Dedifferentiated amniotic fluid mesenchymal stem cell (primary cell): ENCODE results near the gene PIK3R3.
"Not testable (repeated sequence)": the region's sequence is repeated elsewhere in the genome, so short reads cannot be mapped to it uniquely, and the experiment has no call there.

ENCODE experiments used
- DNase-seq: peaks from one replicate; pipeline ENCODE4 v3.0.0-alpha.2; 2016; ENCODE audit errors: extremely low spot score

Gene PIK3R3

GRCh38 chr1:46102769-46103476 lies 29.5 kb downstream of the PIK3R3 start:
- no peak for DNase-seq

GRCh38 chr1:46099215-46099614 lies 33.2 kb downstream of the PIK3R3 start:
- no peak for DNase-seq

GRCh38 chr1:46098027-46098712 lies 34.3 kb downstream of the PIK3R3 start:
- DNase-seq: no peak

- no peak for DNase-seq
Measured at GRCh38 chr1:46097149-46097472, 35.3 kb downstream of the PIK3R3 start.

GRCh38 chr1:46096269-46097148 lies 35.9 kb downstream of the PIK3R3 start:
- no peak for DNase-seq

- DNase-seq: not testable (repeated sequence)
Measured at GRCh38 chr1:46095110-46095509, 37.3 kb downstream of the PIK3R3 start.

GRCh38 chr1:46094471-46095005 lies 37.9 kb downstream of the PIK3R3 start:
- DNase-seq: no peak

- not testable (repeated sequence) for DNase-seq
Measured at GRCh38 chr1:46093832-46094231, 38.6 kb downstream of the PIK3R3 start.

GRCh38 chr1:46087891-46088290 lies 44.5 kb downstream of the PIK3R3 start:
- DNase-seq: no peak

- no peak for DNase-seq
Measured at GRCh38 chr1:46086576-46086975, 45.9 kb downstream of the PIK3R3 start.

GRCh38 chr1:46084553-46085451 lies 47.6 kb downstream of the PIK3R3 start:
- DNase-seq: no peak

GRCh38 chr1:46083579-46083978 lies 48.9 kb downstream of the PIK3R3 start:
- no peak for DNase-seq

GRCh38 chr1:46081619-46082018 lies 50.8 kb downstream of the PIK3R3 start:
- DNase-seq: no peak

- no peak for DNase-seq
Measured at GRCh38 chr1:46081206-46081605, 51.2 kb downstream of the PIK3R3 start.

GRCh38 chr1:46080257-46080656 lies 52.2 kb downstream of the PIK3R3 start:
- DNase-seq: no peak

GRCh38 chr1:46077644-46078043 lies 54.8 kb downstream of the PIK3R3 start:
- DNase-seq: no peak

- DNase-seq: no peak
Measured at GRCh38 chr1:46076343-46076742, 56.1 kb downstream of the PIK3R3 start.

- no peak for DNase-seq
Measured at GRCh38 chr1:46072975-46073374, 59.5 kb downstream of the PIK3R3 start.

GRCh38 chr1:46070164-46070814 lies 62.1 kb downstream of the PIK3R3 start:
- no peak for DNase-seq

GRCh38 chr1:46068525-46068924 lies 63.9 kb downstream of the PIK3R3 start:
- no peak for DNase-seq

- DNase-seq: no peak
Measured at GRCh38 chr1:46067652-46068051, 64.8 kb downstream of the PIK3R3 start.
